SKM-1 (cell line): Measurements from ENCODE around the gene TPM4.

Experiments used
- DNase-seq: peaks from one replicate; lab custom pipeline; 2025; ENCODE audit not compliant: unreplicated experiment; lab: John Stamatoyannopoulos, UW

TPM4 gene

GRCh38 chr19:16124953-16125352, 48.7 kb downstream of the TPM4 start:
- no peak for DNase-seq

GRCh38 chr19:16125737-16126495, 49.6 kb downstream of the TPM4 start:
- no peak for DNase-seq

GRCh38 chr19:16127080-16127479, 50.8 kb downstream of the TPM4 start:
- DNase-seq: no peak

- no peak for DNase-seq
These were observed 51.6 kb downstream of the TPM4 start for GRCh38 chr19:16127776-16128371.

GRCh38 chr19:16131648-16132047, 55.4 kb downstream of the TPM4 start:
- no peak for DNase-seq

GRCh38 chr19:16133818-16134217, 57.5 kb downstream of the TPM4 start:
- DNase-seq: no peak

GRCh38 chr19:16134510-16134909, 58.2 kb downstream of the TPM4 start:
- no peak for DNase-seq

GRCh38 chr19:16135430-16136127, 59.3 kb downstream of the TPM4 start:
- DNase-seq: no peak

GRCh38 chr19:16136185-16136999, 60.1 kb downstream of the TPM4 start:
- no peak for DNase-seq

- DNase-seq: peak; percentile 84
These were observed 63.5 kb downstream of the TPM4 start for GRCh38 chr19:16139752-16140151.

GRCh38 chr19:16141043-16141442, 64.7 kb downstream of the TPM4 start:
- DNase-seq: peak; percentile 83

GRCh38 chr19:16142032-16142580, 65.8 kb downstream of the TPM4 start:
- no peak for DNase-seq

GRCh38 chr19:16143399-16144215, 67.3 kb downstream of the TPM4 start, which contains the start of gene HSH2D:
Gene HSH2D (plus strand): TSS chr19:16143685. CDS start chr19:16148751, 5,066 bp downstream.
- DNase-seq: no peak

- DNase-seq: no peak
These were observed 67.9 kb downstream of the TPM4 start for GRCh38 chr19:16144216-16144581.

- DNase-seq: no peak
These were observed 69.8 kb downstream of the TPM4 start for GRCh38 chr19:16146112-16146511.

GRCh38 chr19:16148443-16149229, 72.3 kb downstream of the TPM4 start:
- no peak for DNase-seq
